IPS-18a (cell line): Measurements from ENCODE around the gene CBFA2T3.
"Not testable (repeated sequence)": the region's sequence is repeated elsewhere in the genome, so short reads cannot be mapped to it uniquely, and the experiment has no call there.

Experiments
- H3K27ac ChIP-seq: one replicate; pipeline ENCODE4 v1.5.1; 2013; ENCODE audit warnings: low read length
- H3K27me3 ChIP-seq: one replicate; pipeline ENCODE4 v1.6.1; 2013; ENCODE audit warnings: mild to moderate bottlenecking, low read length; ENCODE audit not compliant: control insufficient read depth, insufficient read depth
- H3K36me3 ChIP-seq: one replicate; pipeline ENCODE4 v1.6.1; 2013; ENCODE audit warnings: low read depth, low read length; ENCODE audit not compliant: control insufficient read depth
- H3K4me1 ChIP-seq: one replicate; pipeline ENCODE4 v1.6.1; 2013; ENCODE audit warnings: low read depth, low read length; ENCODE audit not compliant: control insufficient read depth
- H3K4me3 ChIP-seq: one replicate; pipeline ENCODE4 v1.5.1; 2013; ENCODE audit warnings: low read length
- H3K9ac ChIP-seq: one replicate; pipeline ENCODE4 v1.6.1; 2013; ENCODE audit warnings: mild to moderate bottlenecking, low read length, moderate library complexity
- H3K9me3 ChIP-seq: one replicate; pipeline ENCODE4 v1.6.1; 2013; ENCODE audit warnings: low read depth, low read length; ENCODE audit not compliant: control insufficient read depth

Gene CBFA2T3

GRCh38 chr16:89018282-89019158 is 41.5 kb upstream of the CBFA2T3 start:
- no peaks in the 10 kb centered on the region for H3K36me3 ChIP-seq
- H3K4me3 ChIP-seq, result no peak overlapping the region
- no peak overlapping the region for H3K9ac ChIP-seq
- no peaks in the 10 kb centered on the region for H3K4me1 ChIP-seq
- H3K27ac ChIP-seq, result no peak overlapping the region
- no peaks in the 10 kb centered on the region for H3K9me3 ChIP-seq
- no peaks in the 10 kb centered on the region for H3K27me3 ChIP-seq

- no peak overlapping the region for H3K9ac ChIP-seq
- no peak overlapping the region for H3K27ac ChIP-seq
- no peaks in the 10 kb centered on the region for H3K36me3 ChIP-seq
- no peaks in the 10 kb centered on the region for H3K9me3 ChIP-seq
- no peaks in the 10 kb centered on the region for H3K4me1 ChIP-seq
- H3K4me3 ChIP-seq, result no peak overlapping the region
- no peaks in the 10 kb centered on the region for H3K27me3 ChIP-seq
These were observed 40.7 kb upstream of the CBFA2T3 start for GRCh38 chr16:89017543-89018281.

GRCh38 chr16:89016561-89016960 is 39.6 kb upstream of the CBFA2T3 start:
- H3K4me1 ChIP-seq, H3K27ac ChIP-seq, H3K9me3 ChIP-seq, H3K36me3 ChIP-seq, H3K4me3 ChIP-seq, H3K9ac ChIP-seq, H3K27me3 ChIP-seq: not testable (repeated sequence)

- H3K9me3 ChIP-seq, result no peaks in the 10 kb centered on the region
- no peak overlapping the region for H3K27ac ChIP-seq
- H3K36me3 ChIP-seq, result no peaks in the 10 kb centered on the region
- H3K4me3 ChIP-seq, result no peak overlapping the region
- H3K4me1 ChIP-seq, result no peaks in the 10 kb centered on the region
- H3K27me3 ChIP-seq, result no peaks in the 10 kb centered on the region
- no peak overlapping the region for H3K9ac ChIP-seq
These were observed 38.4 kb upstream of the CBFA2T3 start for GRCh38 chr16:89015271-89015859.

- no peaks in the 10 kb centered on the region for H3K4me1 ChIP-seq
- H3K27me3 ChIP-seq, result no peaks in the 10 kb centered on the region
- no peaks in the 10 kb centered on the region for H3K36me3 ChIP-seq
- no peak overlapping the region for H3K4me3 ChIP-seq
- H3K9ac ChIP-seq, result no peak overlapping the region
- no peaks in the 10 kb centered on the region for H3K9me3 ChIP-seq
- H3K27ac ChIP-seq, result no peak overlapping the region
These were observed 37.6 kb upstream of the CBFA2T3 start for GRCh38 chr16:89014403-89015230.

GRCh38 chr16:89013692-89014402 is 36.8 kb upstream of the CBFA2T3 start:
- Histone ChIP-seq H3K36me3 (no peaks in the 10 kb centered on the region), H3K4me3 (no peak overlapping the region), H3K27me3 (no peaks in the 10 kb centered on the region), H3K9ac (no peak overlapping the region), H3K9me3 (no peaks in the 10 kb centered on the region), H3K4me1 (no peaks in the 10 kb centered on the region), H3K27ac (no peak overlapping the region)

GRCh38 chr16:89013111-89013510 is 36.1 kb upstream of the CBFA2T3 start:
- Histone ChIP-seq H3K4me3 (no peak overlapping the region), H3K27me3 (no peaks in the 10 kb centered on the region), H3K27ac (no peak overlapping the region), H3K4me1 (no peaks in the 10 kb centered on the region), H3K9me3 (no peaks in the 10 kb centered on the region), H3K9ac (no peak overlapping the region), H3K36me3 (no peaks in the 10 kb centered on the region)

GRCh38 chr16:89012622-89012995 is 35.6 kb upstream of the CBFA2T3 start:
- no peaks in the 10 kb centered on the region for H3K36me3 ChIP-seq
- H3K9ac ChIP-seq, result no peak overlapping the region
- no peaks in the 10 kb centered on the region for H3K27me3 ChIP-seq
- H3K4me1 ChIP-seq, result no peaks in the 10 kb centered on the region
- no peaks in the 10 kb centered on the region for H3K9me3 ChIP-seq
- H3K27ac ChIP-seq, result no peak overlapping the region
- H3K4me3 ChIP-seq, result no peak overlapping the region

- H3K9me3 ChIP-seq, result no peaks in the 10 kb centered on the region
- no peaks in the 10 kb centered on the region for H3K36me3 ChIP-seq
- no peak overlapping the region for H3K9ac ChIP-seq
- H3K4me3 ChIP-seq, result no peak overlapping the region
- no peaks in the 10 kb centered on the region for H3K27me3 ChIP-seq
- H3K27ac ChIP-seq, result no peak overlapping the region
- H3K4me1 ChIP-seq, result no peaks in the 10 kb centered on the region
These were observed 35.1 kb upstream of the CBFA2T3 start for GRCh38 chr16:89011909-89012621.

GRCh38 chr16:89010210-89010925 is 33.4 kb upstream of the CBFA2T3 start:
- no peaks in the 10 kb centered on the region for H3K9me3 ChIP-seq

More at GRCh38 chr16:89010210-89010925, 33.4 kb upstream of the CBFA2T3 start:
- Histone ChIP-seq H3K27ac (no peak overlapping the region), H3K27me3 (no peaks in the 10 kb centered on the region), H3K4me3 (no peak overlapping the region), H3K36me3 (no peaks in the 10 kb centered on the region), H3K4me1 (no peaks in the 10 kb centered on the region), H3K9ac (no peak overlapping the region)
